ENCODE measurements around the gene SYNPO.

The SYNPO gene

GRCh38 chr5:150625831-150626746, 14.4 kb upstream of the SYNPO start:
- no peak for DNase-seq

GRCh38 chr5:150626853-150627276, 13.6 kb upstream of the SYNPO start:
- DNase-seq = no peak

GRCh38 chr5:150627731-150628545, 12.5 kb upstream of the SYNPO start:
- no peak for DNase-seq

DNA sequence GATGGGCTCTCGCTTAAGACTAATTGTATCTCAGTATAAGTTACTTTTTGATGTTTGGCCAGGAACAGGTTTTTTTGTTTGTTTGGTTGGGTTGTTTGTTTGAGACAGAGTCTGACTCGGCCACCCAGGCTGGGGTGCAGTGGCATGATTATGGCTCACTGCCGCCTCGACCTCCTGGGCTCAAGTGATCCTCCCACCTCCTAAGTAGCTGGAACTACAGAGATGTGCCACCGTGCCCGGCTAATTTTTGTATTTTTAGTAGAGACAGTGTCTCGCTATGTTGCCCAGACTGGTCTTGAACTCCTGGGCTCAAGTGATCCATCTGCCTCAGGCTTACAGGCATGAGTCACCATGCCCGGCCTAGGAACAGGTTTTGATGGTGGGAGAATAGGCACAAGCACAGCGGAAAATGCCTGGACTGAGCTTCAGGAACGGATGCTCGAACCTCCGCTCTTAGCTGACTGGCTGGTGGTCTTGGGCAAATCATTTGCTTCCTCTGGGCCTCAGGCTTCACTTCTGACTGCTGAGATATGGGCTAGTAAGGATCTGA, 11.4 kb upstream of the SYNPO start:
- no peak for DNase-seq

DNA sequence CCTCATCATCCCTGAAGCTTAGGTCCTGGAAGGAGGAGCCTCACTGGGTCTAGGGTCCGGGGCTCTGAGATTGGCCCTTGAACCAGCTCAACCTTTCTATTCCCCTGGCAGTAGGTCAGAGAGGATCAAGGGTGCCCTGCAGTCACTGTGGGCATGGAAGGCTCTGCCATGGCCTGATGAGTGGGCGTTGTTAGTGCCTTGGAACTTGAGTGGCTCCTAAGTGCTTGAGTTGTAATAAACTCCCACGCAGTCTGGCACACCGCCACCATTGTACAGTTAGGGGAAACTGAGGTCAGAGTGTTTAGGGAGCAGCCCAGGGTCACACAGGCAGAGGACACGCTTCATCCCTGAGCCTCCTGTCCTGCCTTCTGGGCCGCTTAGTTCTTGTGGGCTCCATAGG, 10.4 kb upstream of the SYNPO start:
- DNase-seq = no peak

DNA sequence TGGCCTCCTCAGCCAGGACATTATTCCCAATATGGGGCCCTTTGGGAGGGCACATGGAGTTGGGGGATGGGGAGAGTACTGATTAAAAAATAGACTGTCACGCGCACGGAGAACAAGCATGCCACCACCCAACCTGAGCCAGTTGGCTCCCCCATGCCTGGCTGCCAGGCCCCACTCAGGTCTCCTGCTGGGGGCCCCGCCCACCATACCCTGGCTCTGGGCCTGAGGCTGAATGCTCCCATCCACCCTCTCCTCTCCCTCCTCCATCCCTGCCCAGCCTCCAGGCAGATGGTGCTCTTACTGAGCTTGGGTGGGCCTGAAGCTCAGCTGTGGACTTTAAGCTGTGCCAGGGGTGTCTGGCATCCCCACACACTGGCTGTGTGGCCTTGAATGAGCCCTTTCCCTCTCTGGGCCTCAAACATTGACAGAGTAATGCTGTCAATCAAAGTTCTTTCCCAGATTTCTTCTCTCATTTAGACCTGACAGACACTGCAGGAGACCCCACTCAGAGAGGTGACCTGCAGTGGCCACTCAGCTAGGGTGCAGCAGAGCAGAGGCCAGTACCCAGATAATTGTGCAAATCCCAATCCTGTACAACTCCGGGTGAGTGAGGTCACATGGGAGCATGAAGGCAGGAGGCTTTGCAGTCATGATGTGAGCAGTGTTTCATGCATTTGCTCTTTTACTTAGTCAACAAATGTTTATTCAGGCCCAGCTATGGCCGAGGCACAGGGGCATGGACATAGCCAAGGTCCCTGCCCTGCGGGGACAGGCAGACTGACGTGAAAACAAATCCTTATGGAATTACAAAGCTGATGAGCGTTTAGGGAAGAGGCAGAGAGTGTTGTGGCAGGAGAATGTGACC, 9.8 kb upstream of the SYNPO start:
- no peak for DNase-seq

GRCh38 chr5:150631326-150631701, 9.1 kb upstream of the SYNPO start:
- no peak for DNase-seq

DNA sequence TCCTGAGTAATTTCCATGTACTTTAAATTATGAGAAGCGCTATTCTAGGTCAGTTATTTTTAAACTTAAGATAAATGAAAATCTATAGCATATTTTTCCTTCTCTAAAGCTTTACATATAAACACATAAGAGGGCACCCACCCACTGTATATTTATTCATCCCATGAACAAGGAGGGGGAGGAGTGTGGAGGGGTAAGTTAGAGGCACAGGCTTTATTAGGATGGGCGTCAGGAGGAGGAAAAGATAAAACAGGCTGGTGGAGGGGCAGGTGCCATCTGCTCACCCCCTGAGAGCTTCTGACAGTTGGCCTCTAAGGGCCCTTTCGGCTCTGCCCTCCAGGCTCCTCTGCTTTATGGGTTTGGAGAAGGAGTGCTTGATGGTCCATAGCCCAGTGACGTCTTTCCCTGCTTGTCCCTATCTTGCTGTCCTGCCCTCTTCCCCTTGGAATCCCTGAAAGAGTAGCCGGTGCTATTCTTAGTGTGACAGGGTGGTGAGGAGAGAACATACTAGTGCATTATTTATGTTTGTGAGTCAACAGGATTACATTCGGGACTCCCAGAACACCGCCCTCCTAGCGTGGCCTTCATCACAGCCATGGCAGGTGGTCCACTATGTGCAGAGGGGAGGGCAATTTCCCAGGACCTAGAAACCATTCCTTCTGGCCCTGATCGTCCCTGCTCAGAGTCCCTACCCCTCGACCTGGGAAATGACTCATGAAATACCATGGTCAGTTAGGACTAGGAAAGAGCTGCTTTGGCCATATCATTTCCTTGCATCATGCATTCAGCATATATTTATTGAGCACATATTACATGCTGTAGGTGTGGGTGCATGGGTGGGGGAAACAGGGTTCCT, 7.9 kb upstream of the SYNPO start:
- DNase-seq = no peak

GRCh38 chr5:150633429-150633828, 7.0 kb upstream of the SYNPO start:
- DNase-seq = no peak

- no peak for DNase-seq
Measured at GRCh38 chr5:150636391-150637244, 3.8 kb upstream of the SYNPO start.

DNA sequence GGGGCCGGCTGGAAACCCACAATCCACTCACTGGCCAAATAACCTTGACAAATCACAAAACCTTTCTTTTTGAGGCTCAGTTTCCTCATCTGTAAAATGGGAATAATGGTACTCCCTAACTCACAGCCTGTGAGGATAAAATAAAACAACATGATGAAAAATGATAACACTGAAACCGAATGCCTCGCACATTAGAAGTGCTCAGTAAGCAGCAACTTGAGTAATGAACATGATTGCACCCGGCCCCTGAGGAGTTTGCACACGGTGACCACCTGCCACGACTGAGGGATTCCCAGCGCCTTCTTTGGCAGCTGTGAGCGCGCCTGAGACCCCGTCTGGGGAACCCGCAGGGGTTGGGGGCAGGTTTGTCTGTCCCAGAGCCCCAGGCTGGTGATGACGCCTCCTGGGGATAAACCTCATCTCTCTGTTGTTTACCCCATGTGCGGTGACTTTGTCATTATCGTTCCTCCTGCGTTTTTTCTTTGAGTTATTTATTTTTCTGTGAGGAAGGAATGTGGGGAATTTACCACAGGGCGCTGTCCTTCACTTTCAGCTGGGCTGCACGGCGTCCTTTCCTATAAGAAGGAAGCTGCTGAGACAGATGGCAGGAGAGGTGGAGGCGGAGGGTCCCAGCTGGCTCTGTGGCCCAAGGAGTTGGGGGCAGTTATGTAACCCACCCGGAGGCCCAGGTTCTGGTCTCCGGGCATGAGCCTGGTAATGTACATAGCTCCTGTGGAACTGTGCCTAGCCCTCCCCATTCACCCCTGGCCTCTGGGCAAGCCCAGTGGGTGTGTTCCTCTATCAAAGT, 3.0 kb upstream of the SYNPO start:
- DNase-seq = no peak

GRCh38 chr5:150638053-150638444, 2.4 kb upstream of the SYNPO start:
- no peak for DNase-seq

DNA sequence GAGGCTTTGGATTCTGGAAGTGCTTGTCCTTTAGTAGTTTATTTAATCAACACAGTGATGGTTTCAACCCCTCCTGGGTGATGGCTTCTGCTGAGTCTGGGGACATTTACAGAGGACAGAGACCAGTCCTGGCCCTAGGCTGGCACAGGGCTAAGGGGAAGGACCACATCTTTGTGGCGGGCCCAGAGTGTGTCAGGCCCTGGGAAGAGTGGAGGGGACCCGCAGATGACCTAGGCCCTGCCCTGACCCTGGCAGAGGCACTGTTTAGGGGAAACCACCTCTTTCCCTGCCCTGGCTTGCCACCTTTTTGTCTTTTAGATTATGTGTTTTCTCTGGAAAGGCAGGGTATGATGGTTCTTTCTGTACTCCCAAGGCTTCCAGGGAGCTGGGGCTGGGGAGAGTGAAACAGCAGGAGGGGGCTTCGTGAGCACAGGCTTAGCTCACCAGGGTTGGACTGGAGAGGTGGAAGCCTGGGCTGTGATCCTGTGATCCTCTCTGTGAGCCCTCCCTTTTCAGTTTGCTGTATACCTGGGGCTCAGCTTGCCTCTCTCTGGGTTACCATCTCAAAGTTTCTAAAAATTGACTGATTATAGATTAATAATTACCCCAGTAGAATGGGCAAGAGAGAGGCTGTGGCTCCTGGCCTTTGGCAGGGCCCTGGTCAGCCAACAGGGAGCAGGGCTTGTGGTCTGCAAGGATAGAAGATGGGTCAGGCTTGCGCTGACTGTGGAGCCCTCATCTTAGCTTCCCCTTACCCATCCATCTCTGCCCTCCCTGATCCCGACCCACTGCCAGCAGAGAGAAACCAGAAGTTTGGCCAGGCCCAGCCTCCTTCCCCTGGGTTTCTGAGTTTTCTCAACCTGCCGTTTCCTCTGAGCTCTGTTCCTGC, 1.7 kb upstream of the SYNPO start:
- DNase-seq = no peak

GRCh38 chr5:150639377-150639692, 1.1 kb upstream of the SYNPO start:
- no peak for DNase-seq

DNA sequence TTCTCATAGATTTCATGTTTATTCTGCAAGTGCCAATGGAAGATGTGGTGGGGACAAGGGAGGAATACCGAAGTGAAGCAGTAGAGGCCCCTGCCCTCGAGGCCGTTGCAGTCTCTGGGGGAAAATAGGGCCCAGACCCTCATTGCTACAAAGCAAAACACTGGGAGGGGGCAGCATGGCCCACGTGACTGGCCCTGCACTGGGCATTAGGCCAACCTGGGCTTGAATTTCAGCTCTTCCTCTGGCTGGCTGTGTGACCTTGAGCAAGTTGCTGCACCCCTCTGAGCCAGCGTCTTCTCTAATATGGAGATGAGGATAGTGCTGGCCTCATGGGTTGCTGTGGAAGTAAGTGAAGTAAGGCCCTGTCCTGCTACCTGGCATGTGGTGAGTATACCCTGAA, 709 bp upstream of the SYNPO start:
- DNase-seq = no peak

GRCh38 chr5:150641006-150641570, 628 bp downstream of the SYNPO start:
- DNase-seq = no peak

- no peak for DNase-seq
Measured at GRCh38 chr5:150641824-150642566, 1.5 kb downstream of the SYNPO start.

DNA sequence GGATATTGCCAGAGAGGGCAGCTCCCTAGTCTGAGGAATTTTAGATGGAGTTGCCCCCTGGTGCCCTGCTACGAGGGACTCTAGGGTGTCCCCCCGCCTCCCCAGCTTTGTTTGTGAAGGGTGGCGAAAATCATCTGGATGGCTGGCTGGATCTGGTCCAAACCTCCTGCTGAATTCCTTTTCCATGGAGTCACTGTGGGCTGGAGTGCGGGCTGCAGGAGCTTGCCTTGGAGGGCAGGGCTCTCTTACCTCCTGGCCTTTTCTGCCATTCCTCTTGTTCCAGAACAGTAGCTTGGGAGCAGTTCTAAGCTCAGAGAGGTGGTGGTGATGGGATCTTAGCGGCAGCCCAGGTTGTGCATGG, 2.1 kb downstream of the SYNPO start:
- no peak for DNase-seq

All from NCI-H2081 (cell line).